Measurements from ENCODE around the gene IMP3.
A peak's percentile ranks its signal among the peaks of the same experiment; 100 is the strongest.
"Not testable (repeated sequence)": the region's sequence is repeated elsewhere in the genome, so short reads cannot be mapped to it uniquely, and the experiment has no call there.

The IMP3 gene

GRCh38 chr15:75639709-75640482 lies at the start of gene IMP3:
IMP3 (minus strand) TSS chr15:75640224; CDS start chr15:75640168, 56 bp downstream.
- DNase-seq, result peak; percentile 92

GRCh38 chr15:75689429-75689828 lies 49.4 kb upstream of the IMP3 start:
- DNase-seq, result not testable (repeated sequence)

- DNase-seq, result no peak
These were observed 48.8 kb upstream of the IMP3 start for GRCh38 chr15:75688831-75689230.

GRCh38 chr15:75688278-75688557 lies 48.2 kb upstream of the IMP3 start:
- no peak for DNase-seq

- DNase-seq, result no peak
These were observed 47.7 kb upstream of the IMP3 start for GRCh38 chr15:75687486-75688277.

GRCh38 chr15:75686212-75686642 lies 46.2 kb upstream of the IMP3 start:
- peak; percentile 70 for DNase-seq

GRCh38 chr15:75685195-75685594 lies 45.2 kb upstream of the IMP3 start:
- DNase-seq, result no peak

- no peak for DNase-seq
These were observed 44.6 kb upstream of the IMP3 start for GRCh38 chr15:75684648-75685047.

GRCh38 chr15:75683646-75684312 lies 43.8 kb upstream of the IMP3 start:
- DNase-seq, result peak; percentile 54

GRCh38 chr15:75682181-75683135 lies 42.4 kb upstream of the IMP3 start:
- DNase-seq, result no peak

- DNase-seq, result no peak
These were observed 40.2 kb upstream of the IMP3 start for GRCh38 chr15:75680007-75680789.

- not testable (repeated sequence) for DNase-seq
These were observed 38.3 kb upstream of the IMP3 start for GRCh38 chr15:75678324-75678690.

GRCh38 chr15:75677465-75678323 lies 37.7 kb upstream of the IMP3 start:
- no peak for DNase-seq

- no peak for DNase-seq
These were observed 36.9 kb upstream of the IMP3 start for GRCh38 chr15:75676688-75677464.

- no peak for DNase-seq
These were observed 35.8 kb upstream of the IMP3 start for GRCh38 chr15:75675579-75676404.

GRCh38 chr15:75674366-75674765 lies 34.3 kb upstream of the IMP3 start:
- DNase-seq, result no peak

- no peak for DNase-seq
These were observed 33.6 kb upstream of the IMP3 start for GRCh38 chr15:75673426-75674235.

Data from activated gamma-delta T cell treated with Interleukin-2 at 50 U/mL for 16 hours (primary cell).